Measurements from ENCODE around the gene ACVR1B.

GRCh38 chr12:52015532-52016041 lies 64.1 kb downstream of the ACVR1B start:
- TF ChIP-seq POLR2AphosphoS5 (IDR thresholded peaks at IDR 0.05; ENCODE audit: low read depth, low read length) (no peak), FOXP2 (optimal IDR thresholded peaks at IDR 0.05; ENCODE audit: borderline replicate concordance, extremely low read depth, extremely low read length, insufficient read depth) (no peak)

Measured in PFSK-1 (cell line).